ENCODE data around the gene ZCCHC7. TPM values are rescaled to one million over a fixed set of nuclear protein-coding genes. Genes with fewer than 3 reads are reported as not detected.
"Not testable (repeated sequence)": the region's sequence is repeated elsewhere in the genome, so short reads cannot be mapped to it uniquely, and the experiment has no call there.

ZCCHC7 gene
- total RNA-seq: 20.3 and 21.6 TPM in 2 replicates

DNA sequence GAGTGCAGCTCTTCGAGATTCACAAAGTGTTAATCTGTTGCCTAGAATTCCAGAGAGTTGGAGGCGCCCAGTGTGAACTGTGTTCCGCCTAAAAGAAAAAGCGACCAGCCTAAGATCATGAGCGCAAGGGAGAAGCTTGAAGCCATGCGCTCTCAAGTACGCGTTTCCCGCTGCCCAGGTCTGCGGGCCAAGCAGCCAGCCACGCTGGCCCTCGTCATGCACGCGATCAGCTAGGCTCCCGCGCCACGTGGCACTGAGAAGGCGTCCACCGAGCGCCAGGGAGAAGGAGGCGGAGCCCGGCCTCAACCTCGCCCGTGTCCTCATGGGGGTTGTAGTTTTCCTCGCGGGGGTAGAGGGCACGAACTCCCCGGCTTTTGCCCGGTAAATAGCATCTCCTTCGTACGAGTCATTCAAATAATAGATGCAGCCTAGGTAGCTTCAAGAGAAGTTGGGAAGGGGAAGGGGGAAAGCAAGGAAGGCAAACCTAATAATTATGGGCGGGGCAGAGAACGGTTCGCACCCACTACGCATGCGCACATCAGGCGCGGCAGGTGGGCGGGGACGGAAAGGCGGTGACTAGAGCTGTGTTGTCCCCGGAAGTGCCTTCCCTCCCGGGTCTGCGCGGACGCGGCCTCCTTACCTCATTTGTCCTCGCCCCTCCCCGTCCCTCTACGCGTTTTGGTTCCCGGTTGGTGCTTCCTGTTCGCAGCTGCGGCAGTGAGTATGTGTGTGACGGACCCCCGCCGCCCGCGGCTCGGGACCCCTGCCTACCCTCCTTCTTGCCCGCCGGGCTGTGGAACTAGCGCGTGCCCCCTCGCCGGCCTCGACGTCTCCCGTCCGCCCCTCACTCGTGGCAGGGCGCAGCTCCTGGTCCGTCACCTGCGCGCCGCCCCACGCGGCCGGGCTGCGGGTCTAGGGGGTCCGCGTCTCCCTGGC is at the start of gene ZCCHC7:
Gene ZCCHC7, plus strand, starts transcription at position 668 of the 936 bp plus-strand sequence.
- intact Hi-C loops (cut with micrococcal nuclease): loop anchor here (1.0 to 2.0 kb wide), 4 partner anchors 41 to 345 kb away; partner anchors contain the start of gene ZBTB5

DNA sequence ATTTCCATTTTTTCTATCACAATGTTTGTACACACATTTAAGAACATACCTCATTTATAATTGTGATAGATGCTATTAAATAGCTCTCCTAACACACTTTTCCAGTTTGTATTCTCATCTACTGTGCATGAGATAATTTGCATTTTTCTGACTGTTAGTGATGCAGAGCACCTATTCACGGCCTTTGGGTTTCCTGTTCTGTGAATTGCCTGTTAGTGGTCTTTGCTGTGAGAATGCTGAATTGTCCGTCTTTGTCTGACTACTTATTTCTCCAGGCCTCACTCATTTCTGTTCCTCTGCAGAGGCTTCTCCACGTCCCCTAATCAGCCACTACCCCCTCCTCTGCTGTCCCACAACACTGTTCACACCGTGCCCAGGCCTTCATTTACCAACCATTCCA is 45.6 kb upstream of the ZCCHC7 start:
- intact Hi-C loops (cut with micrococcal nuclease): loop anchor here (5.0 kb wide), 1 partner anchor 413 kb away; the partner anchor contains the start of gene POLR1E

DNA sequence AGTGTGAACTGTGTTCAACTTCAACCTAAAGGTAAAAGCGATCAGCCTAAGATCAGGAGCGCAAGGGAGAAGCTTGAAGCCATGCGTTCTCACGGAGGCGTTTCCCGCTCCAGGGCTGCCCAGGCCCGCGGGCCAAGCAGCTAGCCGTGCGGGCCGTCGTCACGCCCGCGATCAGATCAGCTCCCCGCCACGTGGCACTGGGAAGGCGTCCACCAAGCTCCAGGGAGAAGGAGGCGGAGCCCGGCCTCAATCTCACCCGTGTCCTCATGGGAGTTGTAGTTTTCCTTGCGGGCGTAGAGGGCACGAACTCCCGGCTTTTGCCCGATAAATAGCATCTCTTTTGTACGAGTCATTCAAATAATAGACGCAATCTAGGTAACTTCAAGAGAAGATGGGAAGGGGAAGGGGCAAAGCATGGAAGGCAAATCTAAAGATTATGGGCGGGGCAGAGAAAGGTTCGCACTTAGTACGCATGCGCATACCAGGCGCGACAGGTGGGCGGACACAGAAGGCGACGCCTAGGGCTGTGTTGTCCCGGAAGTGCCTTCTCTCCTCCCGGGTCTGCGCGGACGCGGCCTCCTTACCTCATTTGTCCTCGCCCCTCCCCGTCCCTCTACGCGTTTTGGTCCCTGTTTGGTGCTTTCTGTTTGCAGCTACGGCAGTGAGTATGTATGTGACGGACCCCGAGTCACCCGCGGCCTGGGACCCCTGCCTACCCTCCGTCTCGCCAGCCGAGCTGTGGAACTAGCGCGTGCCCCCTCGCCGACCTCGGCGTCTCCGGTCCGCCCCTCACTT is 40.8 kb upstream of the ZCCHC7 start:
- intact Hi-C loops (cut with micrococcal nuclease): loop anchor here (1.0 to 5.0 kb wide), 6 partner anchors 41 to 679 kb away; partner anchors contain the start of genes POLR1E, RNF38, ZBTB5 and ZCCHC7

GRCh38 chr9:37080165-37080628 is 40.2 kb upstream of the ZCCHC7 start:
- intact Hi-C loops (cut with micrococcal nuclease): not testable (repeated sequence)

DNA sequence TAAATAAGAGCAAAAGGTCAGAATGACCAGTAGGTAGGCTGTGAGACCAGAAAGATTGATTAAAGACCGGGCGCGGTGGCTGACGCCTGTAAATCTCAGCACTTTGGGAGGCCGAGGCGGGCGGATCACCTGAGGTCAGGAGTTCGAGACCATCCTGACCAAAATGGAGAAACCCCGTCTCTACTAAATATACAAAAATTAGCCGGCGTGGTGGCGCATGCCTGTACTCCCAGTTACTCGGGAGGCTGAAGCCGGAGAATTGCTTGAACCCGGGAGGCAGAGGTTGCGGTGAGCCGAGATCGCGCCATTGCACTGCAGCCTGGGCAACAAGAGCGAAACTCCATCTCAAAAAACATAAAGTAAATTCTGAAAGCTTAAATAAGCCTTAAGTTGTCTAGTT is 38.9 kb upstream of the ZCCHC7 start:
- intact Hi-C loops (cut with micrococcal nuclease): not testable (repeated sequence)

DNA sequence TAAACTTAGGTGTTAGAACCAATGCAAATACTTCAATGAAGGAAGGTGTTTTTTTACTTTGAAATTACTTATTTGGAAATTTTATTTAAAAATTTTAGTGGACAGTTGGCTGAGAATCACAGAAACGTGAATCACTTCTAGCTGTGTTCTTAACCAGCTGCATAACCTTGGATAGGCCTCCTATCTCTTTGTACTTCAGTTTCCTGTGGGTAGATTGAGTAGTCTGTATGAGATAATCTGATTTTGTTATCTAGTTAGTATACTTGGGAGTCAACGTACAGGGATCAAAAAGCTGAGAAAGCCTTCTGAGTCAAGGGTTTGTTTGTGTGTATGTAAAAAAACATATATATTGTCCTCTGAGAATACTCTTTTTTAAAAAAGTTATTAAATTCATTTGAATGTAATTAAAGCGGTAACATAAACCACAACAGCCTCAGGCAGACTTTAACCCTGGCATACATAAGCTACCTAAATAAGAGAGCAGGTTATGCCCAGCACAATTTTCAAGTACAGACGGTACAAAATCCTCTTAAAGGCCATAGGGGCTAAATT is 38.1 kb upstream of the ZCCHC7 start:
- intact Hi-C loops (cut with micrococcal nuclease): no loop called here

- intact Hi-C loops (cut with micrococcal nuclease): no loop called here
Measured at GRCh38 chr9:37083654-37084053, 36.7 kb upstream of the ZCCHC7 start.

- intact Hi-C loops (cut with micrococcal nuclease): no loop called here
Measured at GRCh38 chr9:37085233-37085632, 35.1 kb upstream of the ZCCHC7 start.

- intact Hi-C loops (cut with micrococcal nuclease): not testable (repeated sequence)
Measured at GRCh38 chr9:37092714-37093295, 27.6 kb upstream of the ZCCHC7 start.

DNA sequence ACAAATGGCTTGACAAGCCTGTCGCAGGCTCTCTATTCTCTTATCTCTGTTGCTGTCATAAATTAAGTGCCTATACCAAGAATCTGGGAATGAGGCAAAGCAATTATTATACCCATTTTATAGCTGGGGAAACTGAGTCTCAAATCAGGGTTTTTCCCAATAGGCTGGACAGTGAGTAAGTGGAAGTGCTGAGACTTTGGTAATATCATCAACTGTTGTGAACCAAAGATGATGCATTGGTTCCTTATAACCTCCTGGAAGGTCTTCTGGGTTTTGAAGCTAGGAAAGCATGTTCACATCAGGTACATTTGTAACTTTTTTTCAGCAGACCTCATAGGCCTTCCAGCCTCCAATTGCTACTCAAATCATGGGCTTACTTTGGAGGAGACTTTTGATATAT is 25.6 kb upstream of the ZCCHC7 start:
- intact Hi-C loops (cut with micrococcal nuclease): no loop called here

- intact Hi-C loops (cut with micrococcal nuclease): no loop called here
Measured at GRCh38 chr9:37096628-37097027, 23.7 kb upstream of the ZCCHC7 start.

DNA sequence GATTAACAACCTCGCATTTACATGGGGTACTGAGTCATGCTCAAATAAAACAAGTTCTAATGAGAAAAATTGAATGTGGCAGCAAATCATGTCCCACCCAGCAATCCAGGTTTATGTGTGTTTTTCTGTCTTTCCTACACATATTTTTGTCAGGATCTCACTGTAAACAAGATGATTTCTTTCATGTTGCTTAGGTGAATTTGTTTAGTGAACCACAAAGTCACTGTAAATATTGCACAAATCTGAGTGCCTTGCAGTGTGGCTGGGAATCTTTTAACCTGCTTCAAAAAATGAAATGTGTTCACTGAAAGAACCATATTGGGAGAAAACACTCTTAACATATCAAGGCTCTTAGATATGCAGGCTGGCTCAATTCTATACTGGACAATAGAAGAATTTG is 23.1 kb upstream of the ZCCHC7 start:
- intact Hi-C loops (cut with micrococcal nuclease): no loop called here

- intact Hi-C loops (cut with micrococcal nuclease): no loop called here
Measured at GRCh38 chr9:37100327-37100726, 20.0 kb upstream of the ZCCHC7 start.

DNA sequence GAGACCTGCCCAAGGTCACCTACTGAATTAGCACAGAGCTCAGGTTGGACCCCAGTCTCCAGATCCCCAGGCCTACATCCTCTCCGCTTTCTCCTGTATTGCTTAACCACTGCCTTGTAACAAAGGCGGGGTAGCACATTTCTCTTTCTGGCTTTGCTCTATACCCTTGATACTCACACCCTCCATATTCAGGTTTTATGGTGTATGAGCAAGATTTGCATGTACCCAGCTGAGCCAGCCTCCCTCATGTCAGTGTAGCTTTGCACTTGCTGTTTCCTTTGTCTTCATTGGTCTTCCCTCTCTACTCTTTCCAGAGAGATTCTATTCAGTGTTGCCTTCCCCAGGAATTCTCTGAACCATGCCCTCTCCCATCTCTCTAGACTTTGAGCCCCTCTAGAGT is 19.6 kb upstream of the ZCCHC7 start:
- intact Hi-C loops (cut with micrococcal nuclease): no loop called here

DNA sequence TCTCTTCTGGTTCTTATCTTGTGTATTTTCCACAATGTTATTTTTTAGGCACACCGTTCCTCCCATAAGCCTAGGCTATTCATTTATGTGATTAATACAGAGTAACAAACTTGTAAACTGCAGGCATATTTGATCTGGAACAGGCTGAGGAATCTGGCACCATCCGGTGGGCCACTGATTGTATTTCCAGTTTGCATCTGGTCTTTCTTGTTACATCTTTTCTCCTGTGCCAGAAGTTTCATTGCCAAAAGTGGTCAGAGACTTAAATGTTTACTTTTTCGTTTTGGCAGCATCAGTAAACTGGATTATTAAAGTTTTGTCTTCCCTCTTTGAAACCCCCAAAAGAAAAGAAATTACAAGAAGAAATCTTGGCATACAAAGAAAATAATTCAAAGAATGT is 17.9 kb upstream of the ZCCHC7 start:
- intact Hi-C loops (cut with micrococcal nuclease): no loop called here

DNA sequence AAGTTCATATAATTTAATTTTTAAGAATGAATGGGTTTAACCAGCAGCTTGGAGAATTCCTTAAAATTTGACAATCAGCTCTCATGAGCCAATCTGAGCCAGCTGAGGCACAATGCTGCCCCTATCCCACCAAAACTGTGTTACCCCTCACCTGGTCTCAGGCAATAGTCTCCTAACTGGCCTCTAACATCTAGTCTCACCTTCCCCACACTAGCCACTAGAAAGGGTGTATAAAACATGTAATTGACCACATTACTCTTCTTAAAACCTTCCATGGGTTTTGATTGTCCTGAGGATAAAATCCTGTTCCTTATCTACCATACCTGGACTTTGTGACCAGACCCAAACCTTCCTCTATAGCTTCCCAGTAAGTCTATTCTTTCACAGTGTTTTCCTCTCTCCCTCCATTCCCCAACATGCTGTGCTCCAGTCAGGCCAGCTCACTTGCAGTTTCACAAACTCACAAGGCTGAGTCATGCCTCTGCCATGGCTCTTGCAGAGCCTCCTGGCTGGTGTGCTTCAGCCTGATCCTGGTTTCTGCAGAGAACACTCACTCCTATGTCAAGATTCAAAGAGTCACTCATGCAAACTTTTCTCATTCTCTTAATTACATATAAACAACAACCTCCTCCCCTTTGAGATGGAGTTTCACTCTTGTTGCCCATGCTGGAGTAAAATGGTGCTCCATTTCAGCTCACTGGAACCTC is 16.0 kb upstream of the ZCCHC7 start:
- intact Hi-C loops (cut with micrococcal nuclease): no loop called here

GRCh38 chr9:37105234-37105633 is 15.1 kb upstream of the ZCCHC7 start:
- intact Hi-C loops (cut with micrococcal nuclease): no loop called here

- intact Hi-C loops (cut with micrococcal nuclease): no loop called here
Measured at GRCh38 chr9:37107701-37108100, 12.7 kb upstream of the ZCCHC7 start.

DNA sequence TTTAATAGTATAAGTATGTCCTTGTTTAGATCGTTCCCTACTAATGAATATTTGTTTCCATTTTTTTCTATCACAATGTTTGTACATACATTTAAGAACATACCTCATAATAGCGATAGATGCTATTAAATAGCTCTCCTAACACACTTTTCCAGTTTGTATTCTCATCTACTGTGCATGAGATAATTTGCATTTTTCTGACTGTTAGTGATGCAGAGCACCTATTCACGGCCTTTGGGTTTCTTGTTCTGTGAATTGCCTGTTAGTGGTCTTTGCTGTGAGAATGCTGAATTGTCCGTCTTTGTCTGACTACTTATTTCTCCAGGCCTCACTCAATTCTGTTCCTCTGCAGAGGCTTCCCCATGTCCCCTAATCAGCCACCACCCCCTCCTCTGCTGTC is 5.9 kb upstream of the ZCCHC7 start:
- intact Hi-C loops (cut with micrococcal nuclease): not testable (repeated sequence)

GRCh38 chr9:37117956-37118355 is 2.4 kb upstream of the ZCCHC7 start:
- intact Hi-C loops (cut with micrococcal nuclease): no loop called here

- intact Hi-C loops (cut with micrococcal nuclease): no loop called here
Measured at GRCh38 chr9:37119360-37119759, 1.0 kb upstream of the ZCCHC7 start.
